Progenitor cell of endocrine pancreas (in vitro differentiated cells): ENCODE measurements around the gene ARL9. TPM values are rescaled to one million over a fixed set of nuclear protein-coding genes. Genes with fewer than 3 reads are reported as not detected.

Experiments
- DNase-seq: peaks from one replicate; pipeline ENCODE4 v3.0.0; 2021; ENCODE audit warnings: low spot score; ENCODE audit not compliant: unreplicated experiment
- H3K27ac Mint-ChIP-seq: 2 replicates; pipeline ENCODE4 v1.8.0; 2021; ENCODE audit warnings: mild to moderate bottlenecking, moderate library complexity, mixed read lengths
- H3K27me3 Mint-ChIP-seq: 2 replicates; pipeline ENCODE4 v1.8.0; 2021; ENCODE audit warnings: mixed read lengths
- H3K36me3 Mint-ChIP-seq: 2 replicates; pipeline ENCODE4 v1.8.0; 2022; ENCODE audit warnings: mixed read lengths; ENCODE audit not compliant: insufficient read depth
- H3K4me1 Mint-ChIP-seq: 2 replicates; pipeline ENCODE4 v1.8.0; 2021; ENCODE audit warnings: low read depth, mixed read lengths
- H3K4me3 Mint-ChIP-seq: 2 replicates; pipeline ENCODE4 v1.8.0; 2021; ENCODE audit warnings: low read depth, mild to moderate bottlenecking, moderate library complexity, mixed read lengths
- H3K9me3 Mint-ChIP-seq: 2 replicates; pipeline ENCODE4 v1.8.0; 2021; ENCODE audit warnings: low read depth, mixed read lengths
- CTCF ChIP-seq: fragments of 200-600 bp; sonication (generic); IDR thresholded peaks from one replicate; pipeline ENCODE4 v1.5.0; 2021; ENCODE audit warnings: antibody characterized with exemption, mild to moderate bottlenecking; ENCODE audit not compliant: unreplicated experiment
- long read RNA-seq: library from polyadenylated mRNA; unstranded; transcript quantifications from one replicate; pipeline ENCODE4 v2.0.0, GENCODE V29; 2020
- total RNA-seq: library from RNA; stranded (reverse); gene quantifications from 2 replicates; pipeline ENCODE4 v1.2.1, GENCODE V29; 2021

The ARL9 gene
- total RNA-seq = 0.19 and 0.38 TPM in 2 replicates
- long read RNA-seq = 0 reads

DNA sequence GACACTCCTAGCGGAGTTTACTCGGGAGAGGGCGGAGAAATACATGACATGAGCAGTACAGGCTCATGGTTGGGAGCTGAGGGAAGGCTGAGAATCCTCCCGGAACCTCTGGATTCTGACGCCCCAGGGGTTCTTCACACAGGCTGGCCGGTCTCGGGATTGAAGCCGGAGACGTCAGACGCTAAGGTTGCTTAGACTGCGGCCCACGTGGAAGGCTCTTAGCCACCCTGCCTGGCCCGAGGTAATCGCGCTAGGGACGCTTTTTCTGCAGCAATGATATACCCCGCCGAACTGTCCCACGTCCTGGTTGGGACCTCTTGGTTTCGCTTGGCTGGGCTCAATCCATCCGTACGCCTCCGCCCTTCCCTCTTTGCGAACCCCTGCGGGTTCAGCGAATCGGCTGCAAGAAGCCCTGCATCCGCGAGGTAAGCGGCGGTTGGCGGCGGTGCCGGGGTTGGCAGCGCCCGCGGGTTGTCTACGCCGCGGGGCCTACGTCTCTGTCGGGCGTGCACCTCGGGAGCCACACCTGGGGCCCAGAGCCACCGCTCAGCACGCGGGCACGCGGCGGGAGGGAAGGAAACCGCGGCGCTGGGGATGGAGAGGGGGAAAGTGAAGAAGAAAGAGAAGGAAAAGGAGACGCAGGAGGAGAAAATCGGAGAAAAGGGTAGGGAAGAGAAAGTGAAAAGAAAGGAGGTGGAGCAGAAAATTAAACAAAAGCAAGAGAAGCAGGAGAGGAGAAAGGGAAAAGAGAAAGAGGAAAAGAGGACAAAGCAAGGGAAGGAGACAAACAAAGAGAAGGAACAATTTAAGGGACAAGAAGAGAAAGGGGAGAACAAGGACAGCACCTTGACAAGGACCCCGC is at the start of gene ARL9:
Gene ARL9, plus strand, starts transcription at position 523 of the 862 bp plus-strand sequence. Its CDS starts 72 bp downstream, at position 595.
- Mint-ChIP-seq H3K9me3 (no peaks in the 10 kb centered on the region), H3K27ac (peak within 1 kb of the TSS; percentile 90), H3K4me3 (peak within 1 kb of the TSS; percentile 77), H3K4me1 (peaks cover 7% of the 10 kb centered on the region), H3K27me3 (peaks cover 24% of the 10 kb centered on the region), H3K36me3 (peaks cover 15% of the 10 kb centered on the region)
- no peak for TF ChIP-seq CTCF
- peak; percentile 18 for DNase-seq

GRCh38 chr4:56460085-56460484 is 45.5 kb upstream of the ARL9 start:
- H3K36me3 Mint-ChIP-seq = peaks cover 29% of the 10 kb centered on the region

GRCh38 chr4:56462157-56462556 is 43.4 kb upstream of the ARL9 start:
- no peak overlapping the region for H3K4me3 Mint-ChIP-seq
- H3K36me3 Mint-ChIP-seq = peaks cover 17% of the 10 kb centered on the region

More at GRCh38 chr4:56460085-56460484, 45.5 kb upstream of the ARL9 start:
- H3K4me1 Mint-ChIP-seq = peaks cover 3% of the 10 kb centered on the region
- TF ChIP-seq CTCF = no peak
- H3K9me3 Mint-ChIP-seq = no peaks in the 10 kb centered on the region
- H3K27me3 Mint-ChIP-seq = no peaks in the 10 kb centered on the region
- H3K27ac Mint-ChIP-seq = no peak overlapping the region
- no peak overlapping the region for H3K4me3 Mint-ChIP-seq
- no peak for DNase-seq

GRCh38 chr4:56463711-56464110 is 41.9 kb upstream of the ARL9 start:
- no peaks in the 10 kb centered on the region for H3K27me3 Mint-ChIP-seq
- no peak for TF ChIP-seq CTCF
- no peak overlapping the region for H3K4me3 Mint-ChIP-seq
- no peaks in the 10 kb centered on the region for H3K9me3 Mint-ChIP-seq
- H3K36me3 Mint-ChIP-seq = peaks cover 14% of the 10 kb centered on the region
- peaks cover 24% of the 10 kb centered on the region for H3K4me1 Mint-ChIP-seq
- DNase-seq = no peak
- H3K27ac Mint-ChIP-seq = peak overlapping the region; percentile 56

More at GRCh38 chr4:56462157-56462556, 43.4 kb upstream of the ARL9 start:
- Mint-ChIP-seq H3K9me3 (no peaks in the 10 kb centered on the region), H3K4me1 (peaks cover 18% of the 10 kb centered on the region), H3K27me3 (no peaks in the 10 kb centered on the region), H3K27ac (no peak overlapping the region)
- no peak for DNase-seq
- TF ChIP-seq CTCF = no peak

DNA sequence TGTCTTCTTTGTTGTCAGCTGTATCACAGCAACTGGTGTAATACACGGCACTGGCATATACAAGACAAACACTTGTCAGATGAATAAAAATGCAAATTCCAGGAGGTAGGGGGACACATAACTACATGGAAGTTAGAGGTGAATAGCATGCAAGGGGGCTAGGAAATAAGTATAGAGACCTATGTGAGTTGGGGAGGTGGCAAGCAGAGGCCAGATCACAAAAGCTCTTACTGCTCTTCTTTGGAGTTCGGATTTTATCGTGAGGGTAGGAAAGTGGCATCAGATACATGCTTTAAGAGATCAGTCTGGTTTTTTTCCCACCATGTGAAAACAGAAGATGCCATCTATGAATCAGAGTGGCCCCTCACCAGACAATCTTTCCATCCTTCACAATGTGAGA is 41.0 kb upstream of the ARL9 start:
- no peak overlapping the region for H3K4me3 Mint-ChIP-seq

More for the DNA sequence above, 41.0 kb upstream of the ARL9 start:
- no peak for DNase-seq
- no peak overlapping the region for H3K27ac Mint-ChIP-seq
- peaks cover 32% of the 10 kb centered on the region for H3K4me1 Mint-ChIP-seq
- TF ChIP-seq CTCF = no peak
- H3K27me3 Mint-ChIP-seq = no peaks in the 10 kb centered on the region
- no peaks in the 10 kb centered on the region for H3K9me3 Mint-ChIP-seq
- H3K36me3 Mint-ChIP-seq = peaks cover 14% of the 10 kb centered on the region
